Measurements from ENCODE around the gene CAMK2D. TPM values are rescaled to one million over a fixed set of nuclear protein-coding genes. Genes with fewer than 3 reads are reported as not detected.

Gene CAMK2D
- total RNA-seq, 1 donor from 2014 or later, result 50.3 TPM

DNA sequence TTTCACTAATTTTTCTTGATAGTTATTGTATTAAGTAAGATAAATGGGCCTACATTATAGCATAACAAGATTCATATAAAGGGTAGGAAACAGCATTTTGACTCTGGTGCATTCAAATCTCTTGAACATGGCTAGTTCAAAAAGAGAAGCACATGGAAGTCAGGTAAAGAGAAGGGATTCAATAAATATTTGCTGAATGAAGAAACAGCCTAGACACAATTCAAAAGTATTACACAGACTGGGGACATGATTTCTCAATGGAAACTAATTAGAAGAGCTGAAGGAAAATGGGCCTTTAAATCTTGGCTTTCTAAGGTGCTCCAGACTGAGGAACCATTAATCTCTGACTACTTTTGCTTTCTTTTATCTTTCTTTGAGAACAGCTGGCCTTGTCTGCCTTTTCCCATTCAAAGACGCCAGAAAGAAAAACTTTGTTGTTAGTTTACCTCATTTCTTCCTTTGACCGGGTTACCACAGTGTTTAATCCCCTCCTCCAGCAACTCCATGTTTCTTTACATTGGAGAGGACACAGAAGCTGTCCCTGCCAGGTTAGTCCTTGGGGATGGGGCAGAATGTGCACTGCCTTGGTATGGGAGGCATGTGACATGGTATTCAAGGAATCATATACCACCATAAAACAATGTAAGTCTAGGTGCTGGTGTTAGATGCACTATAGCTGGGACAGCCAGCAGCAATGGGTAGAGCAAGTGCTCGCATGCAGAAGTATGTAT is 264.2 kb downstream of the CAMK2D start:
- TF ChIP-seq POLR2AphosphoS5 (IDR thresholded peaks at IDR 0.05; ENCODE audit: insufficient read depth in 1 of 2, low read depth in 1 of 2), result no peak
- TF ChIP-seq POLR2A (IDR thresholded peaks at IDR 0.05), result no peak
- no peak overlapping the region for H3K4me3 ChIP-seq
- intact Hi-C loops (cut with DNase I), result no loop called here
- H3K4me1 ChIP-seq, result no peaks in the 10 kb centered on the region
- H3K9me3 ChIP-seq, result no peaks in the 10 kb centered on the region
- DNase-seq (ENCODE audit: extremely low spot score in 2 of 2), result no peak
- peaks cover 0 to 11% of the 10 kb centered on the region in 2 donors for H3K36me3 ChIP-seq
- no peaks in the 10 kb centered on the region for H3K27me3 ChIP-seq
- no peak overlapping the region for H3K27ac ChIP-seq

- Histone ChIP-seq H3K4me3 (no peak overlapping the region), H3K27ac (no peak overlapping the region), H3K36me3 (peaks cover 0 to 11% of the 10 kb centered on the region in 2 donors), H3K27me3 (no peaks in the 10 kb centered on the region), H3K4me1 (no peaks in the 10 kb centered on the region), H3K9me3 (no peaks in the 10 kb centered on the region)
- no peak for DNase-seq (ENCODE audit: extremely low spot score in 2 of 2)
- TF ChIP-seq, protein P1, sequence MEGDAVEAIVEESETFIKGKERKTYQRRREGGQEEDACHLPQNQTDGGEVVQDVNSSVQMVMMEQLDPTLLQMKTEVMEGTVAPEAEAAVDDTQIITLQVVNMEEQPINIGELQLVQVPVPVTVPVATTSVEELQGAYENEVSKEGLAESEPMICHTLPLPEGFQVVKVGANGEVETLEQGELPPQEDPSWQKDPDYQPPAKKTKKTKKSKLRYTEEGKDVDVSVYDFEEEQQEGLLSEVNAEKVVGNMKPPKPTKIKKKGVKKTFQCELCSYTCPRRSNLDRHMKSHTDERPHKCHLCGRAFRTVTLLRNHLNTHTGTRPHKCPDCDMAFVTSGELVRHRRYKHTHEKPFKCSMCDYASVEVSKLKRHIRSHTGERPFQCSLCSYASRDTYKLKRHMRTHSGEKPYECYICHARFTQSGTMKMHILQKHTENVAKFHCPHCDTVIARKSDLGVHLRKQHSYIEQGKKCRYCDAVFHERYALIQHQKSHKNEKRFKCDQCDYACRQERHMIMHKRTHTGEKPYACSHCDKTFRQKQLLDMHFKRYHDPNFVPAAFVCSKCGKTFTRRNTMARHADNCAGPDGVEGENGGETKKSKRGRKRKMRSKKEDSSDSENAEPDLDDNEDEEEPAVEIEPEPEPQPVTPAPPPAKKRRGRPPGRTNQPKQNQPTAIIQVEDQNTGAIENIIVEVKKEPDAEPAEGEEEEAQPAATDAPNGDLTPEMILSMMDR (IDR thresholded peaks at IDR 0.05), result no peak
- TF ChIP-seq POLR2A (IDR thresholded peaks at IDR 0.05), result no peak
- TF ChIP-seq POLR2AphosphoS5 (IDR thresholded peaks at IDR 0.05; ENCODE audit: insufficient read depth in 1 of 2, low read depth in 1 of 2), result no peak
- intact Hi-C loops (cut with DNase I), result no loop called here
Observed at GRCh38 chr4:113496698-113497097, 264.8 kb downstream of the CAMK2D start.

GRCh38 chr4:113495790-113496189 is 265.7 kb downstream of the CAMK2D start:
- no peak overlapping the region for H3K27ac ChIP-seq
- TF ChIP-seq POLR2AphosphoS5 (IDR thresholded peaks at IDR 0.05; ENCODE audit: insufficient read depth in 1 of 2, low read depth in 1 of 2), result no peak
- TF ChIP-seq POLR2A (IDR thresholded peaks at IDR 0.05), result no peak
- TF ChIP-seq, protein P1 (IDR thresholded peaks at IDR 0.05), result no peak
- no peak for DNase-seq (ENCODE audit: extremely low spot score in 2 of 2)
- no peaks in the 10 kb centered on the region for H3K9me3 ChIP-seq
- peaks cover 0 to 11% of the 10 kb centered on the region in 2 donors for H3K36me3 ChIP-seq
- H3K27me3 ChIP-seq, result no peaks in the 10 kb centered on the region
- intact Hi-C loops (cut with DNase I), result no loop called here
- no peak overlapping the region for H3K4me3 ChIP-seq
- H3K4me1 ChIP-seq, result no peaks in the 10 kb centered on the region

- H3K27me3 ChIP-seq, result no peaks in the 10 kb centered on the region
- H3K36me3 ChIP-seq, result no peaks in the 10 kb centered on the region
- intact Hi-C loops (cut with DNase I), result no loop called here
- H3K4me3 ChIP-seq, result no peak overlapping the region
- no peaks in the 10 kb centered on the region for H3K9me3 ChIP-seq
- TF ChIP-seq, protein P1 (IDR thresholded peaks at IDR 0.05), result no peak
- TF ChIP-seq POLR2AphosphoS5 (IDR thresholded peaks at IDR 0.05; ENCODE audit: insufficient read depth in 1 of 2, low read depth in 1 of 2), result no peak
- TF ChIP-seq POLR2A (IDR thresholded peaks at IDR 0.05), result no peak
- no peak for DNase-seq (ENCODE audit: extremely low spot score in 2 of 2)
- H3K27ac ChIP-seq, result no peak overlapping the region
- no peaks in the 10 kb centered on the region for H3K4me1 ChIP-seq
Observed at GRCh38 chr4:113483131-113483530, 278.4 kb downstream of the CAMK2D start.

DNA sequence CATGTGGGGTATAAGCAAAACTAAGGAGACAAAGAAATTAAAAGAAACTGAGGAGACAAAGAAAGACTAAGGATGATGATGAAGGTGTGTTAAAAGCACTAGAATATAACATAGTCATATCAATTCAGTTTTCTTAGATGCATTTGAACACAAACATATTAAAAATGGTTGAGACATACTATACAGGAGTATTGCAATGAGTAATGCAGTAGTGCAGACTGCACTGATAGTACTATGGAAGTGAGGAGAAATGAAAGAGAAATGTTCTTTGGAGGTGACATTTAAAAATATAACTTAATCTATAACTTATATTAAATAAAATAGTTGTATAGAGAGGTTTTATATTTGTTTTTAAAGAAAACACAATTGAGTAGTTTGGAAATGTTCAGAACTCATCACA is 279.2 kb downstream of the CAMK2D start:
- no peaks in the 10 kb centered on the region for H3K9me3 ChIP-seq
- intact Hi-C loops (cut with DNase I), result no loop called here

More for the DNA sequence above, 279.2 kb downstream of the CAMK2D start:
- no peak for DNase-seq (ENCODE audit: extremely low spot score in 2 of 2)
- Histone ChIP-seq H3K4me3 (no peak overlapping the region), H3K4me1 (no peaks in the 10 kb centered on the region), H3K36me3 (peaks cover 0 to under 1% of the 10 kb centered on the region in 2 donors), H3K27ac (no peak overlapping the region), H3K27me3 (no peaks in the 10 kb centered on the region)
- no peak for TF ChIP-seq POLR2AphosphoS5 (IDR thresholded peaks at IDR 0.05; ENCODE audit: insufficient read depth in 1 of 2, low read depth in 1 of 2)
- TF ChIP-seq, protein P1 (IDR thresholded peaks at IDR 0.05), result no peak
- TF ChIP-seq POLR2A (IDR thresholded peaks at IDR 0.05), result no peak
